Body of pancreas (tissue), 4 donors: ENCODE measurements around the gene MICU1. TPM values are rescaled to one million over a fixed set of nuclear protein-coding genes. Genes with fewer than 3 reads are reported as not detected.

Source experiments
- ATAC-seq: fragments of 150-250 bp; one replicate; pipeline ENCODE4 v1.9.1; 2016
- DNase-seq, 4 donors: peaks; one replicate each; pipeline ENCODE4 v3.0.0-alpha.2; 2019
- H3K27ac ChIP-seq, 4 donors: fragments of 200-600 bp; sonication (generic); 1 replicate in 3 of 4; 2 replicates in 1 of 4; pipeline versions ENCODE4 v1.5.1 to v1.6.1; 2016 to 2019; ENCODE audit warnings: mild to moderate bottlenecking in 1 of 4, mixed read lengths in 1 of 4, moderate library complexity in 1 of 4
- H3K27me3 ChIP-seq, 2 donors: fragments of 200-600 bp; sonication (generic); one replicate each; pipeline ENCODE4 v1.6.0; 2016; ENCODE audit warnings: mild to moderate bottlenecking in 1 of 2
- H3K36me3 ChIP-seq, 2 donors: fragments of 200-600 bp; sonication (generic); replicated peaks in 1 of 2; 2 replicates each; pipeline ENCODE4 v1.5.1; 2016; ENCODE audit warnings: low read depth in 2 of 2; ENCODE audit not compliant: insufficient read depth in 1 of 2
- H3K4me1 ChIP-seq: fragments of 200-600 bp; sonication (generic); one replicate; pipeline ENCODE4 v1.6.0; 2016
- H3K4me3 ChIP-seq, 2 donors: fragments of 200-600 bp; sonication (generic); 1 replicate in 1 of 2; 2 replicates in 1 of 2; pipeline ENCODE4 v1.5.1; 2016 to 2019
- H3K9me3 ChIP-seq, 3 donors: fragments of 200-600 bp; sonication (generic); 1 replicate in 2 of 3; 2 replicates in 1 of 3; pipeline ENCODE4 v1.5.1; 2016
- CTCF ChIP-seq, 7 experiments: fragments of 450-650 bp in 4 of 7; fragments of 200-600 bp in 3 of 7; sonication (generic) in 3 of 7; IDR thresholded peaks; one replicate each; pipeline ENCODE4 v1.5.1; 2016 to 2019; ENCODE audit warnings: antibody characterized with exemption in 7 of 7
- POLR2A ChIP-seq, 3 donors: fragments of 450-650 bp; IDR thresholded peaks; one replicate each; pipeline ENCODE4 v1.6.1; 2016; ENCODE audit warnings: antibody characterized with exemption in 3 of 3, mild to moderate bottlenecking in 2 of 3
- WGBS, 2 donors: methylation state at CpG; one replicate each; pipeline ENCODE4 v1.1.5; 2017; 5-methylcytosine and 5-hydroxymethylcytosine counted together
- intact Hi-C: fragments of 100-400 bp; cut with DNase I; formaldehyde crosslinking; loops from one replicate; pipeline ENCODE4 v1.15.1; 2023
- total RNA-seq, 2 donors: library from RNA; depleted of rRNA; stranded (reverse); fragments of >200 nt; gene quantifications; one replicate each; pipeline ENCODE4 v1.1.0, GENCODE V29; 2016

Gene MICU1
- total RNA-seq, 2 donors from 2014 or later: 14.0 to 23.1 TPM

- Histone ChIP-seq H3K27me3 (no peaks in the 10 kb centered on the region), H3K9me3 (no peaks in the 10 kb centered on the region), H3K36me3 (peaks cover 0 to 4% of the 10 kb centered on the region in 2 donors), H3K4me1 (peaks cover 24% of the 10 kb centered on the region), H3K27ac (no peak overlapping the region), H3K4me3 (no peak overlapping the region)
- intact Hi-C loops: loop anchor here (10.0 kb wide), 2 partner anchors 206 to 296 kb away; no protein-coding TSS in a partner anchor
- TF ChIP-seq POLR2A (IDR thresholded peaks at IDR 0.05) (no peak), CTCF (IDR thresholded peaks at IDR 0.05) (peak; percentile 86 to 97 (median 92))
- peak; percentile 64 to 77 (median 72) for DNase-seq
- WGBS, 2 donors: 60 to 72% methylated on average over 17 to 28 of the region's 28 CpGs
- peak; percentile 16 for ATAC-seq
These were observed 285.2 kb downstream of the MICU1 start for GRCh38 chr10:72340510-72341261.

- ATAC-seq (no peak), DNase-seq (no peak)
- Histone ChIP-seq H3K4me3 (no peak overlapping the region), H3K36me3 (no peaks in the 10 kb centered on the region), H3K4me1 (peaks cover 49% of the 10 kb centered on the region), H3K27me3 (no peaks in the 10 kb centered on the region), H3K9me3 (no peaks in the 10 kb centered on the region), H3K27ac (peak overlapping the region in 1 of 4 donors; percentile 40)
- TF ChIP-seq CTCF (IDR thresholded peaks at IDR 0.05) (no peak), POLR2A (IDR thresholded peaks at IDR 0.05) (no peak)
- 73% methylated on average over 7 of the region's 7 CpGs for WGBS, 2 donors
- intact Hi-C loops: loop anchor here (5.0 kb wide), 1 partner anchor 441 kb away; no protein-coding TSS in a partner anchor
These were observed 287.7 kb downstream of the MICU1 start for GRCh38 chr10:72338180-72338579.

- Histone ChIP-seq H3K4me3 (no peak overlapping the region), H3K27me3 (no peaks in the 10 kb centered on the region), H3K9me3 (no peaks in the 10 kb centered on the region), H3K27ac (peak overlapping the region in 1 of 4 donors; percentile 40), H3K36me3 (no peaks in the 10 kb centered on the region), H3K4me1 (peaks cover 54% of the 10 kb centered on the region)
- DNase-seq: no peak
- no peak for TF ChIP-seq CTCF (IDR thresholded peaks at IDR 0.05)
- no peak for TF ChIP-seq POLR2A (IDR thresholded peaks at IDR 0.05)
- intact Hi-C loops: loop anchor here (5.0 kb wide), 1 partner anchor 440 kb away; no protein-coding TSS in a partner anchor
- no peak for ATAC-seq
- WGBS, 2 donors: 77 to 86% methylated on average over 9 of the region's 9 CpGs
These were observed 288.2 kb downstream of the MICU1 start for GRCh38 chr10:72337722-72338121.

GRCh38 chr10:72337039-72337629 lies 288.7 kb downstream of the MICU1 start:
- intact Hi-C loops: loop anchor here (5.0 kb wide), 1 partner anchor 440 kb away; no protein-coding TSS in a partner anchor
- peak; percentile 42 for ATAC-seq
- H3K27ac ChIP-seq: peak overlapping the region; percentile 87 to 99 (median 96)
- H3K4me3 ChIP-seq: no peak overlapping the region
- no peaks in the 10 kb centered on the region for H3K9me3 ChIP-seq
- peak; percentile 91 to 95 (median 94) for DNase-seq
- WGBS, 2 donors: 25 to 32% methylated on average over 4 to 5 of the region's 5 CpGs
- H3K4me1 ChIP-seq: peaks cover 60% of the 10 kb centered on the region
- peak; percentile 87 to 98 (median 95) for TF ChIP-seq CTCF (IDR thresholded peaks at IDR 0.05)
- TF ChIP-seq POLR2A (IDR thresholded peaks at IDR 0.05): no peak
- H3K36me3 ChIP-seq: no peaks in the 10 kb centered on the region
- no peaks in the 10 kb centered on the region for H3K27me3 ChIP-seq
